HG03342 (cell line): ENCODE results near the gene DCPS.

Experiments used
- ATAC-seq: cut with Tn5 transposase; IDR thresholded peaks from one replicate; pipeline ENCODE4 v1.9.1; 2021; ENCODE audit warnings: mild to moderate bottlenecking, moderate library complexity; ENCODE audit not compliant: unreplicated experiment

The DCPS gene

GRCh38 chr11:126327281-126328000, 23.6 kb downstream of the DCPS start:
- no peak for ATAC-seq

GRCh38 chr11:126328001-126328390, 24.1 kb downstream of the DCPS start:
- no peak for ATAC-seq

- no peak for ATAC-seq
Observed at GRCh38 chr11:126328444-126328843, 24.6 kb downstream of the DCPS start.

GRCh38 chr11:126328938-126329643, 25.2 kb downstream of the DCPS start:
- ATAC-seq, result no peak

- no peak for ATAC-seq
Observed at GRCh38 chr11:126329644-126330211, 25.9 kb downstream of the DCPS start.

- ATAC-seq, result no peak
Observed at GRCh38 chr11:126331286-126331685, 27.4 kb downstream of the DCPS start.

- ATAC-seq, result no peak
Observed at GRCh38 chr11:126332221-126332711, 28.4 kb downstream of the DCPS start.

GRCh38 chr11:126333142-126333541, 29.3 kb downstream of the DCPS start:
- no peak for ATAC-seq

GRCh38 chr11:126334659-126335462, 31.0 kb downstream of the DCPS start:
- no peak for ATAC-seq

- no peak for ATAC-seq
Observed at GRCh38 chr11:126335463-126335760, 31.6 kb downstream of the DCPS start.

- ATAC-seq, result no peak
Observed at GRCh38 chr11:126336138-126336541, 32.3 kb downstream of the DCPS start.

- ATAC-seq, result no peak
Observed at GRCh38 chr11:126336671-126337101, 32.8 kb downstream of the DCPS start.

- no peak for ATAC-seq
Observed at GRCh38 chr11:126337126-126337473, 33.2 kb downstream of the DCPS start.

GRCh38 chr11:126337474-126338241, 33.8 kb downstream of the DCPS start:
- no peak for ATAC-seq

GRCh38 chr11:126338346-126339055, 34.6 kb downstream of the DCPS start:
- ATAC-seq, result no peak

- no peak for ATAC-seq
Observed at GRCh38 chr11:126339073-126339862, 35.4 kb downstream of the DCPS start.

GRCh38 chr11:126339863-126340434, 36.1 kb downstream of the DCPS start:
- ATAC-seq, result no peak

GRCh38 chr11:126340960-126341606, 37.2 kb downstream of the DCPS start:
- ATAC-seq, result no peak
